Measurements from ENCODE around the gene PATJ.

Gene PATJ

DNA sequence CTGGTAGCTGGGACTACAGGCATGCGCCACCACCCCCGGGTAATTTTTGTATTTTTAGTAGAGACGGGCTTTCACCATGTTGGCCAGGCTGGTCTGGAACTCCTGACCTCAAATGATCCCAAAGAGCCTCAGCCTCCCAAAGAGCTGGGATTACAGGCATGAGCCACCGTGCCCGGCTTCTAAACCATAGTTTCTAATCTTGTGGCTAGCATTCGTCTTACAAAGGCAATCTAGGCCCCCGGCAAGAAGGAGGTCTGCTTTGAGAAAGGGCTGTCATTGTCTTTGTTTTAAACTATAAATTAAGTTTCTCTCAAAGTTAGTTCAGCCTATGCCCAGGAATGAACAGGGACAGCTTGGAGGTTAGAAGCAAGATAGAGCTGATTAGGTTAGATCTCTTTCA is 442.1 kb downstream of the PATJ start:
- TF ChIP-seq TAF1 (IDR thresholded peaks at IDR 0.05; ENCODE audit: borderline replicate concordance, insufficient read depth, low read length) (no peak), SIN3A (IDR thresholded peaks at IDR 0.05; ENCODE audit: borderline replicate concordance, insufficient read depth, low read length) (no peak), FOXP2 (optimal IDR thresholded peaks at IDR 0.05; ENCODE audit: borderline replicate concordance, extremely low read depth, extremely low read length, insufficient read depth) (no peak), POLR2AphosphoS5 (IDR thresholded peaks at IDR 0.05; ENCODE audit: low read depth, low read length) (no peak)
- TF ChIP-seq, protein P1, sequence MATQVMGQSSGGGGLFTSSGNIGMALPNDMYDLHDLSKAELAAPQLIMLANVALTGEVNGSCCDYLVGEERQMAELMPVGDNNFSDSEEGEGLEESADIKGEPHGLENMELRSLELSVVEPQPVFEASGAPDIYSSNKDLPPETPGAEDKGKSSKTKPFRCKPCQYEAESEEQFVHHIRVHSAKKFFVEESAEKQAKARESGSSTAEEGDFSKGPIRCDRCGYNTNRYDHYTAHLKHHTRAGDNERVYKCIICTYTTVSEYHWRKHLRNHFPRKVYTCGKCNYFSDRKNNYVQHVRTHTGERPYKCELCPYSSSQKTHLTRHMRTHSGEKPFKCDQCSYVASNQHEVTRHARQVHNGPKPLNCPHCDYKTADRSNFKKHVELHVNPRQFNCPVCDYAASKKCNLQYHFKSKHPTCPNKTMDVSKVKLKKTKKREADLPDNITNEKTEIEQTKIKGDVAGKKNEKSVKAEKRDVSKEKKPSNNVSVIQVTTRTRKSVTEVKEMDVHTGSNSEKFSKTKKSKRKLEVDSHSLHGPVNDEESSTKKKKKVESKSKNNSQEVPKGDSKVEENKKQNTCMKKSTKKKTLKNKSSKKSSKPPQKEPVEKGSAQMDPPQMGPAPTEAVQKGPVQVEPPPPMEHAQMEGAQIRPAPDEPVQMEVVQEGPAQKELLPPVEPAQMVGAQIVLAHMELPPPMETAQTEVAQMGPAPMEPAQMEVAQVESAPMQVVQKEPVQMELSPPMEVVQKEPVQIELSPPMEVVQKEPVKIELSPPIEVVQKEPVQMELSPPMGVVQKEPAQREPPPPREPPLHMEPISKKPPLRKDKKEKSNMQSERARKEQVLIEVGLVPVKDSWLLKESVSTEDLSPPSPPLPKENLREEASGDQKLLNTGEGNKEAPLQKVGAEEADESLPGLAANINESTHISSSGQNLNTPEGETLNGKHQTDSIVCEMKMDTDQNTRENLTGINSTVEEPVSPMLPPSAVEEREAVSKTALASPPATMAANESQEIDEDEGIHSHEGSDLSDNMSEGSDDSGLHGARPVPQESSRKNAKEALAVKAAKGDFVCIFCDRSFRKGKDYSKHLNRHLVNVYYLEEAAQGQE (IDR thresholded peaks at IDR 0.05; ENCODE audit: insufficient read depth in 1 of 2, low read depth in 2 of 2, low read length in 2 of 2) = no peak

DNA sequence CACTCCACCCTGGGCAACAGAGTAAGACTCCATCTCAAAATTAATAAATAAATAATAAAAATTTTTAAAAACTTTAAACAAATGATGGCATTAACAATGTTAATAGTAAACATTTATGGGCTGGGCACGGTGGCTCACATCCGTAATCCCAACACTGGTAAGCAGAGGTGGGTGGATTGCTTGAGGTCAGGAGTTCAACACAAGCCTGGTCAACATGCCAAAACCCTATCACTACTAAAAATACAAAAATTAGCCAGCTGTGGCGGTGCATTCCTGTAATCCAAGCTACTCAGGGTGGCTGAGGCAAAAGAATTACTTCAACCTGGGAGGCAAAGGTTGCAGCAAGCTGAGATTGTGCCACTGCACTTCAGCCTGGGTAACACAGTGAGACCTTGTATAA is 443.4 kb downstream of the PATJ start:
- no peak for TF ChIP-seq TAF1 (IDR thresholded peaks at IDR 0.05; ENCODE audit: borderline replicate concordance, insufficient read depth, low read length)
- no peak for TF ChIP-seq POLR2AphosphoS5 (IDR thresholded peaks at IDR 0.05; ENCODE audit: low read depth, low read length)
- TF ChIP-seq SIN3A (IDR thresholded peaks at IDR 0.05; ENCODE audit: borderline replicate concordance, insufficient read depth, low read length) = no peak
- no peak for TF ChIP-seq FOXP2 (optimal IDR thresholded peaks at IDR 0.05; ENCODE audit: borderline replicate concordance, extremely low read depth, extremely low read length, insufficient read depth)
- TF ChIP-seq, protein P1 (IDR thresholded peaks at IDR 0.05; ENCODE audit: insufficient read depth in 1 of 2, low read depth in 2 of 2, low read length in 2 of 2) = no peak

DNA sequence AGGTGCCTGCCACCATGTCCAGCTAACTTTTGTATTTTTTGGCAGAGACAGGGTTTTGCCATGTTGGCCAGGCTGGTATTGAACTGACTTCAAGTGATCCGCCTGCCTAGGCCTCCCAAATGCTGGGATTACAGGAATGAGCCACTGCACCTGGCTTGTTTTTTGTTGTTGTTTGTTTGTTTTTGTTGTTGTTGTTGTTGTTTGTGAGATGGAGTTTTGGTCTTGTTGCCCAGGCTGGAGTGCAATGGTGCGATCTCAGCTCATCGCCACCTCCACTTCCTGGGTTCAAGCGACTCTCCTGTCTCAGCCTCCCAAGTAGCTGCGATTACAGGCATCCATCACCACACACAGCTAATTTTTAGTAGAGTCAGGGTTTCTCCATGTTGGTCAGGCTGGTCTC is 445.3 kb downstream of the PATJ start:
- TF ChIP-seq FOXP2 (optimal IDR thresholded peaks at IDR 0.05; ENCODE audit: borderline replicate concordance, extremely low read depth, extremely low read length, insufficient read depth) (no peak), SIN3A (IDR thresholded peaks at IDR 0.05; ENCODE audit: borderline replicate concordance, insufficient read depth, low read length) (no peak), TAF1 (IDR thresholded peaks at IDR 0.05; ENCODE audit: borderline replicate concordance, insufficient read depth, low read length) (no peak), POLR2AphosphoS5 (IDR thresholded peaks at IDR 0.05; ENCODE audit: low read depth, low read length) (no peak)
- TF ChIP-seq, protein P1 (IDR thresholded peaks at IDR 0.05; ENCODE audit: insufficient read depth in 1 of 2, low read depth in 2 of 2, low read length in 2 of 2) = no peak

DNA sequence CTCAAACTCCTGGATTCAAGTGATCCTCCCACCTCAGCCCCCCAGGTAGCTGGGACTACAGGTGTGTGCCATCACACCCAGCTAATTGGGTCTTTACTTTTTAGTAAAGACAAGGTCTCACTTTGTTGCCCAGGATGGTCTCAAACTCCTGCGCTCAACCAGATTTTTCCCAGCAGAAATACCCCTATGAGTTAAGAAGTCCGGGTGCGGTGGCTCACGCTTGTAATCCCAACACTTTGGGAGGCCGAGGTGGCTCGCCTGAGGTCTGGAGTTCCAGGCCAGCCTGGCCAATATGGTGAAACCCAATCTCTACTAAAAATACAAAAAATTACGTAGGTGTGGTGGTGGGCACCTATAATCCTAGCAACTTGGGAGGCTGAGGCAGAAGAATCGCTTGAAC is 445.8 kb downstream of the PATJ start:
- no peak for TF ChIP-seq POLR2AphosphoS5 (IDR thresholded peaks at IDR 0.05; ENCODE audit: low read depth, low read length)
- no peak for TF ChIP-seq TAF1 (IDR thresholded peaks at IDR 0.05; ENCODE audit: borderline replicate concordance, insufficient read depth, low read length)
- TF ChIP-seq FOXP2 (optimal IDR thresholded peaks at IDR 0.05; ENCODE audit: borderline replicate concordance, extremely low read depth, extremely low read length, insufficient read depth) = no peak
- TF ChIP-seq, protein P1 (IDR thresholded peaks at IDR 0.05; ENCODE audit: insufficient read depth in 1 of 2, low read depth in 2 of 2, low read length in 2 of 2) = no peak
- TF ChIP-seq SIN3A (IDR thresholded peaks at IDR 0.05; ENCODE audit: borderline replicate concordance, insufficient read depth, low read length) = no peak
